Stimulated activated CD8-positive, alpha-beta memory T cell treated with anti-CD3 and anti-CD28 coated beads, Interleukin-15, amount 100 ng/mL, for 1 hour (primary cell): ENCODE measurements around the gene SLC26A2.

Experiments
- DNase-seq: peaks from one replicate; pipeline ENCODE4 v3.0.0-alpha.2; 2020; ENCODE audit warnings: low read depth

The SLC26A2 gene

GRCh38 chr5:149962601-149963300 lies 2.2 kb downstream of the SLC26A2 start:
- DNase-seq, result no peak

GRCh38 chr5:149963729-149964128 lies 3.2 kb downstream of the SLC26A2 start:
- no peak for DNase-seq

- no peak for DNase-seq
These were observed 6.4 kb downstream of the SLC26A2 start for GRCh38 chr5:149966946-149967345.

GRCh38 chr5:149969181-149969930 lies 8.8 kb downstream of the SLC26A2 start:
- no peak for DNase-seq

GRCh38 chr5:149975409-149975808 lies 14.9 kb downstream of the SLC26A2 start:
- DNase-seq, result no peak

GRCh38 chr5:149979896-149980295 lies 19.3 kb downstream of the SLC26A2 start:
- no peak for DNase-seq

GRCh38 chr5:149981206-149981605 lies 20.6 kb downstream of the SLC26A2 start:
- no peak for DNase-seq

- DNase-seq, result no peak
These were observed 21.9 kb downstream of the SLC26A2 start for GRCh38 chr5:149982505-149982904.

- no peak for DNase-seq
These were observed 27.6 kb downstream of the SLC26A2 start for GRCh38 chr5:149988126-149988525.

GRCh38 chr5:149990518-149991376 lies 30.2 kb downstream of the SLC26A2 start:
- DNase-seq, result peak; percentile 48

- no peak for DNase-seq
These were observed 32.9 kb downstream of the SLC26A2 start for GRCh38 chr5:149993471-149993870.

- DNase-seq, result no peak
These were observed 35.0 kb downstream of the SLC26A2 start for GRCh38 chr5:149995385-149996204.

GRCh38 chr5:149996205-149996890 lies 35.8 kb downstream of the SLC26A2 start:
- no peak for DNase-seq

GRCh38 chr5:149998281-149998680 lies 37.7 kb downstream of the SLC26A2 start:
- no peak for DNase-seq

GRCh38 chr5:149999359-149999758 lies 38.8 kb downstream of the SLC26A2 start:
- no peak for DNase-seq

GRCh38 chr5:149999866-150000255 lies 39.3 kb downstream of the SLC26A2 start:
- no peak for DNase-seq

- peak; percentile 62 for DNase-seq
These were observed 39.9 kb downstream of the SLC26A2 start, which contains the start of the genes HMGXB3 and TIGD6 for GRCh38 chr5:150000256-150000989. HMGXB3 (plus strand) TSS chr5:150000739; CDS start chr5:150004853, 4,114 bp downstream. TIGD6 (minus strand) TSS chr5:150000654; CDS start chr5:149996348, 4,306 bp downstream.

- no peak for DNase-seq
These were observed 40.6 kb downstream of the SLC26A2 start for GRCh38 chr5:150000990-150001659.

GRCh38 chr5:150001660-150002486 lies 41.3 kb downstream of the SLC26A2 start:
- DNase-seq, result peak; percentile 29
